HG02678 (cell line): ENCODE results near the gene NAP1L4.

Experiments used
- ATAC-seq: cut with Tn5 transposase; IDR thresholded peaks from one replicate; pipeline ENCODE4 v1.9.1; 2021; ENCODE audit warnings: mild to moderate bottlenecking, moderate library complexity; ENCODE audit not compliant: unreplicated experiment

Gene NAP1L4

GRCh38 chr11:3011891-3012885, 20.1 kb upstream of the NAP1L4 start:
- ATAC-seq = no peak

GRCh38 chr11:3010521-3011275, 18.6 kb upstream of the NAP1L4 start:
- ATAC-seq = no peak

- no peak for ATAC-seq
Measured at GRCh38 chr11:3010004-3010403, 17.9 kb upstream of the NAP1L4 start.

- ATAC-seq = no peak
Measured at GRCh38 chr11:3009481-3009880, 17.4 kb upstream of the NAP1L4 start.

- ATAC-seq = no peak
Measured at GRCh38 chr11:3008746-3009336, 16.7 kb upstream of the NAP1L4 start.

GRCh38 chr11:3007404-3008010, 15.4 kb upstream of the NAP1L4 start:
- no peak for ATAC-seq

- no peak for ATAC-seq
Measured at GRCh38 chr11:3006505-3007260, 14.6 kb upstream of the NAP1L4 start.

GRCh38 chr11:3004481-3004880, 12.4 kb upstream of the NAP1L4 start:
- ATAC-seq = no peak

GRCh38 chr11:3003396-3004231, 11.5 kb upstream of the NAP1L4 start:
- no peak for ATAC-seq

GRCh38 chr11:3002871-3003270, 10.7 kb upstream of the NAP1L4 start:
- no peak for ATAC-seq

- ATAC-seq = no peak
Measured at GRCh38 chr11:3002351-3002861, 10.3 kb upstream of the NAP1L4 start.

GRCh38 chr11:3001496-3001895, 9.4 kb upstream of the NAP1L4 start:
- ATAC-seq = no peak

- no peak for ATAC-seq
Measured at GRCh38 chr11:3000032-3000961, 8.2 kb upstream of the NAP1L4 start.

GRCh38 chr11:2999464-2999998, 7.4 kb upstream of the NAP1L4 start:
- ATAC-seq = no peak

- ATAC-seq = no peak
Measured at GRCh38 chr11:2998073-2998850, 6.1 kb upstream of the NAP1L4 start.

GRCh38 chr11:2997406-2997805, 5.3 kb upstream of the NAP1L4 start:
- no peak for ATAC-seq

- ATAC-seq = no peak
Measured at GRCh38 chr11:2996976-2997375, 4.8 kb upstream of the NAP1L4 start.
